ENCODE data around the gene DEFB132. TPM values are rescaled to one million over a fixed set of nuclear protein-coding genes. Genes with fewer than 3 reads are reported as not detected.

DEFB132 gene
- total and polyA plus RNA-seq, 2 of the 13 experiments (the other 11 are each of a cell fraction or from before 2014, with no cell fraction given), result not detected

DNA sequence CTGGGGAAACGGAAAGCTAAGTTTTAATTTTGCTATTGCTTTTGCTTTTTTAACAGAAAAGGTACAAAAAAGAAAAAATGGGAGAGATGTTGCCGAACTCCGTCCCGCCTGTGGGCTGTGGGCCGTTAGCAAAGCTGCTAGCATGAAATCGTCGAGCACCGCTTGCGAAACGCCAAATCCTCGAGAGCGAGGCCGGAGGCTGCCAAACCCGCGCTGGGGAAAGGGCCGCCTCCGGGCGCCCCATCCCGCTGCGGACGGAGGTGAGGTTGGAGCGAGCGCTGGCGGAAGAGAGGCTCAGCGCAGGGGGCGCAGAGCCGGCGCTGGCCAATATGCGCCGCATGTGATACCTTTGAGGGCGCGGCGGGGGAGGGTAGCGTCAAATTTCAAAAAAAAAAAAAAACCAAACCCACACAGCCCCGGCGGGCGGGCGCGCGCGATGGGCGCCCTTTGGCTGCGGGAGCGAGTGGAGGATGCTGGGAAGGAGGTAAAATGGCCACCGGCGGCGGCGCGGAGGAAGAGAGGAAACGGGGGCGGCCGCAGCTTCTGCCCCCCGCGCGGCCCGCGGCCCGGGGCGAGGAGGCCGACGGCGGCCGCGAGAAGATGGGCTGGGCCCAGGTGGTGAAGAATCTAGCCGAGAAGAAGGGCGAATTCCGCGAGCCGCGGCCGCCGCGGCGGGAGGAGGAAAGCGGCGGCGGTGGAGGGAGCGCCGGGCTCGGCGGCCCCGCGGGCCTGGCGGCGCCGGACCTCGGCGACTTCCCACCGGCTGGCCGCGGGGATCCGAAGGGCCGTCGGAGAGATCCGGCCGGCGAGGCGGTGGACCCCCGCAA, 39.8 kb downstream of the DEFB132 start, which contains the start of gene ZCCHC3 (continued):
- TF ChIP-seq TCF7L2 (IDR thresholded peaks at IDR 0.05; ENCODE audit: low read depth, low read length), result no peak
- peak; percentile 87 for TF ChIP-seq RARA (CRISPR knock-in tag; IDR thresholded peaks at IDR 0.05)
- peak; percentile 68; the same call in 1 of the 2 replicates for TF ChIP-seq GLI4 (CRISPR knock-in tag; IDR thresholded peaks at IDR 0.05; ENCODE audit: borderline replicate concordance)
- peak; percentile 99 for TF ChIP-seq HOXA5 (CRISPR knock-in tag; IDR thresholded peaks at IDR 0.05)
- TF ChIP-seq NCOA1 (CRISPR knock-in tag; IDR thresholded peaks at IDR 0.05), result no peak; the same call in 1 of the 2 replicates
- TF ChIP-seq CENPX (CRISPR knock-in tag; IDR thresholded peaks at IDR 0.05), result no peak
- TF ChIP-seq HCFC1 (IDR thresholded peaks at IDR 0.05; ENCODE audit: low read depth, low read length), result peak; percentile 38
- TF ChIP-seq, protein P1, sequence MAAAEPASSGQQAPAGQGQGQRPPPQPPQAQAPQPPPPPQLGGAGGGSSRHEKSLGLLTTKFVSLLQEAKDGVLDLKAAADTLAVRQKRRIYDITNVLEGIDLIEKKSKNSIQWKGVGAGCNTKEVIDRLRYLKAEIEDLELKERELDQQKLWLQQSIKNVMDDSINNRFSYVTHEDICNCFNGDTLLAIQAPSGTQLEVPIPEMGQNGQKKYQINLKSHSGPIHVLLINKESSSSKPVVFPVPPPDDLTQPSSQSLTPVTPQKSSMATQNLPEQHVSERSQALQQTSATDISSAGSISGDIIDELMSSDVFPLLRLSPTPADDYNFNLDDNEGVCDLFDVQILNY (CRISPR knock-in tag; conservative IDR thresholded peaks at IDR 0.05), result peak; percentile 93
- no peak for TF ChIP-seq HNRNPH1 (optimal IDR thresholded peaks at IDR 0.05; ENCODE audit: low read depth, low read length)
- peak; percentile 100 for TF ChIP-seq ZGPAT (CRISPR knock-in tag; IDR thresholded peaks at IDR 0.05)
- TF ChIP-seq PHB2 (IDR thresholded peaks at IDR 0.05; ENCODE audit: partially characterized antibody), result no peak
- peak; percentile 98 for TF ChIP-seq ZNF770 (CRISPR knock-in tag; IDR thresholded peaks at IDR 0.05)
- peak; percentile 97 for TF ChIP-seq DR1 (CRISPR knock-in tag; IDR thresholded peaks at IDR 0.05)
- no peak for TF ChIP-seq CHCHD3 (CRISPR knock-in tag; IDR thresholded peaks at IDR 0.05)
- TF ChIP-seq ZNF530 (CRISPR knock-in tag; IDR thresholded peaks at IDR 0.05; ENCODE audit: low read depth), result no peak; the same call in 1 of the 2 replicates
- peak; percentile 89 for TF ChIP-seq GFI1 (CRISPR knock-in tag; IDR thresholded peaks at IDR 0.05; ENCODE audit: borderline replicate concordance)
- TF ChIP-seq, protein P2, sequence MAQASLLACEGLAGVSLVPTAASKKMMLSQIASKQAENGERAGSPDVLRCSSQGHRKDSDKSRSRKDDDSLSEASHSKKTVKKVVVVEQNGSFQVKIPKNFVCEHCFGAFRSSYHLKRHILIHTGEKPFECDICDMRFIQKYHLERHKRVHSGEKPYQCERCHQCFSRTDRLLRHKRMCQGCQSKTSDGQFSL (CRISPR knock-in tag; IDR thresholded peaks at IDR 0.05), result peak; percentile 80; the same call in 1 of the 2 replicates
- TF ChIP-seq, protein P3, sequence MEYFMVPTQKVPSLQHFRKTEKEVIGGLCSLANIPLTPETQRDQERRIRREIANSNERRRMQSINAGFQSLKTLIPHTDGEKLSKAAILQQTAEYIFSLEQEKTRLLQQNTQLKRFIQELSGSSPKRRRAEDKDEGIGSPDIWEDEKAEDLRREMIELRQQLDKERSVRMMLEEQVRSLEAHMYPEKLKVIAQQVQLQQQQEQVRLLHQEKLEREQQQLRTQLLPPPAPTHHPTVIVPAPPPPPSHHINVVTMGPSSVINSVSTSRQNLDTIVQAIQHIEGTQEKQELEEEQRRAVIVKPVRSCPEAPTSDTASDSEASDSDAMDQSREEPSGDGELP (IDR thresholded peaks at IDR 0.05; ENCODE audit: borderline replicate concordance, low read depth), result peak; percentile 74; the same call in 1 of the 2 replicates
- peak; percentile 97 for TF ChIP-seq POGZ (CRISPR knock-in tag; IDR thresholded peaks at IDR 0.05)
- peak; percentile 90; the same call in 1 of the 2 replicates for TF ChIP-seq ZNF615 (CRISPR knock-in tag; IDR thresholded peaks at IDR 0.05; ENCODE audit: borderline replicate concordance)
- TF ChIP-seq ZNF800 (CRISPR knock-in tag; IDR thresholded peaks at IDR 0.05), result peak; percentile 99
- peak; percentile 96 for TF ChIP-seq RBM39 (IDR thresholded peaks at IDR 0.05; ENCODE audit: low read depth, low read length, poor library complexity, severe bottlenecking)

All from HepG2 (cell line).